Endothelial cell (in vitro differentiated cells): ENCODE measurements around the gene C18orf32. TPM values are rescaled to one million over a fixed set of nuclear protein-coding genes. Genes with fewer than 3 reads are reported as not detected.

ENCODE experiments used
- DNase-seq: peaks from one replicate; pipeline ENCODE4 v3.0.0; 2021; ENCODE audit warnings: low spot score
- H3K27ac Mint-ChIP-seq: one replicate; pipeline ENCODE4 v1.8.0; 2021; ENCODE audit warnings: mixed read lengths, inconsistent platforms; ENCODE audit not compliant: unreplicated experiment
- H3K27me3 Mint-ChIP-seq: one replicate; pipeline ENCODE4 v1.8.0; 2021; ENCODE audit warnings: mild to moderate bottlenecking, moderate library complexity, mixed read lengths, inconsistent platforms; ENCODE audit not compliant: unreplicated experiment
- H3K36me3 Mint-ChIP-seq: one replicate; pipeline ENCODE4 v1.8.0; 2021; ENCODE audit warnings: mild to moderate bottlenecking, low read depth, mixed read lengths, inconsistent platforms; ENCODE audit not compliant: unreplicated experiment
- H3K4me1 Mint-ChIP-seq: one replicate; pipeline ENCODE4 v1.8.0; 2021; ENCODE audit warnings: mild to moderate bottlenecking, mixed read lengths, inconsistent platforms; ENCODE audit not compliant: unreplicated experiment
- H3K4me3 Mint-ChIP-seq: one replicate; pipeline ENCODE4 v1.8.0; 2021; ENCODE audit warnings: mild to moderate bottlenecking, mixed read lengths, inconsistent platforms; ENCODE audit not compliant: unreplicated experiment
- H3K9me3 Mint-ChIP-seq: one replicate; pipeline ENCODE4 v1.8.0; 2021; ENCODE audit warnings: mixed read lengths, inconsistent platforms; ENCODE audit not compliant: unreplicated experiment
- CTCF ChIP-seq: fragments of 200-600 bp; sonication (generic); IDR thresholded peaks from one replicate; pipeline ENCODE4 v1.5.0; 2021; ENCODE audit warnings: antibody characterized with exemption; ENCODE audit not compliant: unreplicated experiment
- long read RNA-seq: library from polyadenylated mRNA; unstranded; transcript quantifications from one replicate; pipeline ENCODE4 v2.0.0, GENCODE V29; 2020; ENCODE audit not compliant: unreplicated experiment
- total RNA-seq: library from RNA; stranded (reverse); fragmentation: NEBNext Ultra II Directional; extraction: Animal tissue kit (Norgen Biotek cat#: 25700); gene quantifications from one replicate; pipeline ENCODE4 v1.2.1, GENCODE V29; 2021; ENCODE audit not compliant: unreplicated experiment

Gene C18orf32
- total RNA-seq = 33.2 TPM
- long read RNA-seq, full-length matches to known transcripts = 42 of 43 reads
- long read RNA-seq, partial matches to known transcripts = 0 of 43 reads
- long read RNA-seq, other reads (novel, unspliced or antisense) = 1 of 43 reads

- Mint-ChIP-seq H3K36me3 (peaks cover 43% of the 10 kb centered on the region), H3K4me3 (peak within 1 kb of the TSS; percentile 98), H3K9me3 (no peaks in the 10 kb centered on the region), H3K27me3 (peaks cover 6% of the 10 kb centered on the region), H3K4me1 (peaks cover 39% of the 10 kb centered on the region), H3K27ac (peak within 1 kb of the TSS; percentile 97)
- no peak for TF ChIP-seq CTCF
- DNase-seq = peak; percentile 91
Measured at GRCh38 chr18:49486953-49487710, at the start of gene C18orf32. Gene C18orf32 (minus strand): TSS chr18:49487234. CDS start chr18:49483748, 3,486 bp downstream.

GRCh38 chr18:49534846-49535601 is 48.0 kb upstream of the C18orf32 start:
- Mint-ChIP-seq H3K4me3 (no peak overlapping the region), H3K27me3 (no peaks in the 10 kb centered on the region), H3K4me1 (no peaks in the 10 kb centered on the region), H3K36me3 (no peaks in the 10 kb centered on the region), H3K9me3 (no peaks in the 10 kb centered on the region), H3K27ac (no peak overlapping the region)
- no peak for TF ChIP-seq CTCF
- no peak for DNase-seq

GRCh38 chr18:49531678-49532153 is 44.7 kb upstream of the C18orf32 start:
- no peak for TF ChIP-seq CTCF
- no peak for DNase-seq
- no peaks in the 10 kb centered on the region for H3K4me1 Mint-ChIP-seq
- no peaks in the 10 kb centered on the region for H3K27me3 Mint-ChIP-seq
- no peaks in the 10 kb centered on the region for H3K9me3 Mint-ChIP-seq
- H3K27ac Mint-ChIP-seq = no peak overlapping the region
- H3K4me3 Mint-ChIP-seq = no peak overlapping the region
- no peaks in the 10 kb centered on the region for H3K36me3 Mint-ChIP-seq

DNA sequence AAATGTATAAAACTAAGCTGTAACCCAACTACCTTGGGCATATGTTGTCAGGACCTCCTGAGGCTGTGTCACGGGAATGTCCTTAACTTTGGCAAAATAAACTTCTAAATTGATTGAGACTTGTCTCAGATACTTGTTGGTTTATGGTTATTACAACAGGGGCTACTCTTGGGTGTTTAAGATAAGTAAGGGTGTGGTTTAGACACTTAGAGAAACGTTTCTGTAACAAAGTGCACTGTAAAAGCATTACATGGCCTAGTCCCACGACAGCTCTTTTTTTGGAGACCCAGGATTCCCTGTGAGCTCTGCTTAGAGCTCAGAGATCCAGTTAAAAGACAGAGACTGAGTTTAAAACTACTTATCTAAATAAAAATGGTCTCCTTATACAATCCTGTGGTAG is 42.6 kb upstream of the C18orf32 start:
- Mint-ChIP-seq H3K9me3 (no peaks in the 10 kb centered on the region), H3K4me1 (no peaks in the 10 kb centered on the region), H3K4me3 (no peak overlapping the region), H3K36me3 (no peaks in the 10 kb centered on the region), H3K27ac (no peak overlapping the region), H3K27me3 (no peaks in the 10 kb centered on the region)
- TF ChIP-seq CTCF = no peak
- DNase-seq = no peak
